ENCODE data around the gene GBP2.

GRCh38 chr1:89068291-89068690, 57.6 kb downstream of the GBP2 start:
- TF ChIP-seq CTCF (IDR thresholded peaks at IDR 0.05) (no peak), POLR2A (IDR thresholded peaks at IDR 0.05) (no peak)
